Karpas-422 (cell line): Measurements from ENCODE around the gene GABARAPL2. TPM values are rescaled to one million over a fixed set of nuclear protein-coding genes. Genes with fewer than 3 reads are reported as not detected.

Source experiments
- DNase-seq: peaks from one replicate; pipeline ENCODE4 v3.0.0-alpha.2; 2015
- H2AFZ ChIP-seq: fragments of 200-600 bp; sonication (generic); 2 replicates; pipeline ENCODE4 v1.6.1; 2014; ENCODE audit warnings: antibody characterized with exemption, low read length, mixed read lengths
- H3K27ac ChIP-seq: fragments of 200-600 bp; sonication (generic); 2 replicates; pipeline ENCODE4 v1.5.1; 2014; ENCODE audit warnings: mild to moderate bottlenecking, low read length, moderate library complexity
- H3K27me3 ChIP-seq: fragments of 200-600 bp; sonication (generic); 2 replicates; pipeline ENCODE4 v1.6.1; 2014; ENCODE audit warnings: low read length, mixed read lengths
- H3K36me3 ChIP-seq: fragments of 200-600 bp; sonication (generic); 2 replicates; pipeline ENCODE4 v1.6.1; 2014; ENCODE audit warnings: low read length, mixed read lengths; ENCODE audit not compliant: insufficient read depth
- H3K4me1 ChIP-seq: fragments of 200-600 bp; sonication (generic); 2 replicates; pipeline ENCODE4 v1.6.1; 2014; ENCODE audit warnings: mild to moderate bottlenecking, low read length, mixed read lengths
- H3K4me2 ChIP-seq: fragments of 200-600 bp; sonication (generic); 2 replicates; pipeline ENCODE4 v1.6.1; 2014; ENCODE audit warnings: low read length, low read depth, mild to moderate bottlenecking; ENCODE audit not compliant: poor library complexity, severe bottlenecking
- H3K4me3 ChIP-seq: fragments of 200-600 bp; sonication (generic); 2 replicates; pipeline ENCODE4 v1.5.1; 2014; ENCODE audit warnings: mild to moderate bottlenecking, antibody characterized with exemption, low read length, mixed read lengths
- H3K79me2 ChIP-seq: fragments of 200-600 bp; sonication (generic); 2 replicates; pipeline ENCODE4 v1.6.1; 2014; ENCODE audit warnings: mild to moderate bottlenecking, low read length, mixed read lengths
- H3K9ac ChIP-seq: fragments of 200-600 bp; sonication (generic); 2 replicates; pipeline ENCODE4 v1.6.0; 2014; ENCODE audit warnings: low read length
- H3K9me2 ChIP-seq: fragments of 200-600 bp; sonication (generic), shearing (Covaris generic); replicated peaks from 2 replicates; pipeline ENCODE4 v1.6.0; 2014; ENCODE audit warnings: mild to moderate bottlenecking, low read length, moderate library complexity; ENCODE audit not compliant: insufficient read depth
- H3K9me3 ChIP-seq: fragments of 300-700, 200-600 bp; sonication (generic); 2 replicates; pipeline ENCODE4 v1.6.1; 2014; ENCODE audit warnings: low read length, mixed read lengths
- H4K20me1 ChIP-seq: fragments of 200-600 bp; sonication (generic); 2 replicates; pipeline ENCODE4 v1.6.1; 2014; ENCODE audit warnings: mild to moderate bottlenecking, antibody characterized with exemption, low read length, low read depth; ENCODE audit not compliant: insufficient read depth
- total RNA-seq: library from RNA; depleted of rRNA; stranded (reverse); fragments of >200 nt; shearing (Covaris generic); gene quantifications from 2 replicates; pipeline ENCODE4 v1.2.3, GENCODE V29; 2014; ENCODE audit warnings: low replicate concordance; rRNA removed

The GABARAPL2 gene
- total RNA-seq, 1 experiment from 2014 or later, result 88.3 TPM

DNA sequence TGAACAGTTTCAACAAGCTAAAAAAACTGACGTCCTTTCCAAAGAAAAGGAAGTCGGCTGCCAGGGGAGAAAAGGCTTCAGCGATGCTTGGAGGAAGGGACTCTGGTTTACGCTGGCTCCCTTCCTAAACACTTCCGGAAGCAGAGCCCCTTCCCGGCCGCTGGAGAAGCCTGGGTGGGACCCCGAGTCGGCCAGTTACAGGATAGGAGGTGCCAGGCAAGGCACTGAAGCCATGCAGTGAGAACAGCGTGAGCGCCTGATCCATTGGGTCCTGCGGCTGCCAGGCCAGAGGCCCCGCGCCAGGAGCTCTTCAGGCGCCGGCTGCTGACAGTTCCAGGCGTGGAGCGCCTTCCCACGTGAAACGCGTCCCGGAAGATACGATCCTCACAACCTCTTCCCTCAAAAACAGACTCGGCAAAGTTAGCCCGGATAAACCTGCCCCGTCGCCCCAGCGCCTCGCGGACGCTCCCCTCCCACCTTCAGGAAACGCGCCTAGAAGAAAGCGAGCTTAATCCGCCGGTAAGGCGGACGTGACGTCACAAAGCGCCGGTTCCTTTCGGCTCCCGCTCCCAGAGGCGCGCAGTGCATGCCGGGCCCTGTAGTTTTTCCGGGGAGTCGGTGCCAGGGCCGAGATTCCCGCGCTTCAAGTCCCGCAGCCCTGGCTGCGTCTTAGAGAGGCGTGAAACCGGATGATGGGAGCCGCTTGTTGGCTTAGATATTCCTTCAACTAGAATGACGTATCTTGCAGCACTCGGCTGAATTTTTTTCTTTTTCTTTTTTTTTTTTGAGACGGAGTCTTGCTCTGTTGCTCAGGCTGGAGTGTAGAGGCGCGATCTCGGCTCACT lies 56.8 kb downstream of the GABARAPL2 start, which contains the start of gene ADAT1:
TSS of gene ADAT1 (minus strand) at position 521 of the 845 bp plus-strand sequence. CDS start 2,482 bp downstream, outside the sequence.
- Histone ChIP-seq H3K9me2 (no peaks in the 10 kb centered on the region), H3K79me2 (peaks cover 29% of the 10 kb centered on the region), H3K27me3 (no peaks in the 10 kb centered on the region), H3K4me1 (peaks cover 21% of the 10 kb centered on the region), H3K4me2 (peak within 1 kb of the TSS; percentile 98), H3K4me3 (peak within 1 kb of the TSS; percentile 81), H3K9ac (peak within 1 kb of the TSS; percentile 91), H3K36me3 (peaks cover 36% of the 10 kb centered on the region; the same call in 1 of the 2 replicates), H4K20me1 (no peaks in the 10 kb centered on the region), H3K27ac (peak within 1 kb of the TSS; percentile 33; the same call in 1 of the 2 replicates), H2AFZ (peak within 1 kb of the TSS; percentile 52; the same call in 1 of the 2 replicates), H3K9me3 (no peaks in the 10 kb centered on the region)
- DNase-seq, result peak; percentile 99

DNA sequence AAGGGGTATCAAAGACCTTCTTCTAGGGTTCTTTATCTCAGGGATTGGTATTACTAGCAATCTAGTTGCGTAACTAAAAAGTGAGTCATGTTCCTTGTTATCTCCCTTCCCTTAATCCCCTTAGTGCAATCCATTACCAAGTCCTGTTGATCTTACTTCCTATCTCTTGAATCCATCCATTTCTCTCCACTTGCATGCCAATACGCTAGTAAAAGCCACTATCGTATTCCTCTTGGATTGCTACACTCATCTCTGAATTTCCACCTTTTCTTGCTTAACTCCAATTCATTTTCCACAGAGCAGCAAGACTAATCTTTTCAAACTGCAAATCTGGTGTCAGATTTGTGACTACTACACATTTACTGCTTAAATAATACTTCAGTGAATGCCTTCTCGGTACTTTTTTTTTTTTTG lies 58.7 kb downstream of the GABARAPL2 start:
- H3K4me1 ChIP-seq, result peaks cover 21% of the 10 kb centered on the region
- no peaks in the 10 kb centered on the region for H3K27me3 ChIP-seq
- H3K36me3 ChIP-seq, result peaks cover 39% of the 10 kb centered on the region
- H3K27ac ChIP-seq, result no peak overlapping the region
- no peak overlapping the region for H3K4me3 ChIP-seq
- H3K9me2 ChIP-seq, result no peaks in the 10 kb centered on the region
- no peak overlapping the region for H3K4me2 ChIP-seq
- no peaks in the 10 kb centered on the region for H3K9me3 ChIP-seq
- DNase-seq, result no peak
- H3K79me2 ChIP-seq, result peaks cover 27% of the 10 kb centered on the region
- no peaks in the 10 kb centered on the region for H4K20me1 ChIP-seq
- H2AFZ ChIP-seq, result no peak overlapping the region
- H3K9ac ChIP-seq, result no peak overlapping the region

DNA sequence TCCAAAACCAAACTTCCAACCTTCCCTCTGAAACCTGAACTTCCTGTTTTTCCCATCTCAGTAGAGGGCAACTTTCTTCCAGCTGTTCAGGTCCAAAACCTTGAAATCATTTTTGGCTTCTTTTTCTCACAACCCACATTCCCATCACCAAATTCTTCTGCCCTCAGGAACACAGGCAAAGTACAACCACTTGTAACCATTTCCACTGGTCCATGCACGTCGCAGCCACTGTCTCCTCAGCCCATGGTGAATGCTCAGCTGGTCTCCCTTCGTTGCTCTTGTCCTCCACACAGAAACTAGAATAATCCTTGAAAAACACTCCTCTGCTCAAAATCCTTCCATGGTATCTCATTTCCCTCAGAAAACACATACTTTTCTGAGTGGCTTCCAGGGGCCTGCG lies 60.6 kb downstream of the GABARAPL2 start:
- no peak overlapping the region for H3K9ac ChIP-seq

More for the DNA sequence above, 60.6 kb downstream of the GABARAPL2 start:
- no peaks in the 10 kb centered on the region for H3K9me2 ChIP-seq
- H3K9me3 ChIP-seq, result no peaks in the 10 kb centered on the region
- no peak overlapping the region for H3K4me2 ChIP-seq
- no peak overlapping the region for H3K27ac ChIP-seq
- H4K20me1 ChIP-seq, result no peaks in the 10 kb centered on the region
- H3K79me2 ChIP-seq, result peaks cover 12% of the 10 kb centered on the region
- DNase-seq, result no peak
- peaks cover 12% of the 10 kb centered on the region for H3K4me1 ChIP-seq
- H3K27me3 ChIP-seq, result no peaks in the 10 kb centered on the region
- no peak overlapping the region for H2AFZ ChIP-seq
- H3K4me3 ChIP-seq, result no peak overlapping the region
- H3K36me3 ChIP-seq, result peaks cover 38% of the 10 kb centered on the region

Other genes with a start within 250 kb of the GABARAPL2 start
- gene CFDP1, start 132.9 kb upstream of the GABARAPL2 start, total RNA-seq, result 33.5 and 64.0 TPM in 2 replicates
- 32.0 and 45.9 TPM in 2 replicates for gene TMEM170A, start 101.7 kb upstream of the GABARAPL2 start, total RNA-seq
- gene CHST6, start 70.9 kb upstream of the GABARAPL2 start, total RNA-seq, result not detected in 2 replicates
- gene CHST5, start 30.3 kb upstream of the GABARAPL2 start, total RNA-seq, result 0.76 and 0.97 TPM in 2 replicates
- gene TMEM231, start 10.1 kb upstream of the GABARAPL2 start, total RNA-seq, result 15.7 and 31.2 TPM in 2 replicates
- 58.4 and 97.3 TPM in 2 replicates for gene ADAT1, start 56.9 kb downstream of the GABARAPL2 start, total RNA-seq
- 137 and 158 TPM in 2 replicates for gene KARS1, start 81.3 kb downstream of the GABARAPL2 start, total RNA-seq
- gene TERF2IP, start 81.4 kb downstream of the GABARAPL2 start, total RNA-seq, result 50.2 and 72.0 TPM in 2 replicates
- not detected in 2 replicates for gene CPHXL2, start 110.6 kb downstream of the GABARAPL2 start, total RNA-seq
- not detected in 2 replicates for gene DUXB, start 135.1 kb downstream of the GABARAPL2 start, total RNA-seq
- gene CPHXL, start 160.1 kb downstream of the GABARAPL2 start, total RNA-seq, result not detected in 2 replicates